CD4-positive, alpha-beta T cell treated with Interleukin-10 for 1 hour (primary cell): ENCODE results near the gene R3HDM1.

Source experiments
- DNase-seq: peaks from one replicate; pipeline ENCODE4 v3.0.0-alpha.2; 2020

Gene R3HDM1

DNA sequence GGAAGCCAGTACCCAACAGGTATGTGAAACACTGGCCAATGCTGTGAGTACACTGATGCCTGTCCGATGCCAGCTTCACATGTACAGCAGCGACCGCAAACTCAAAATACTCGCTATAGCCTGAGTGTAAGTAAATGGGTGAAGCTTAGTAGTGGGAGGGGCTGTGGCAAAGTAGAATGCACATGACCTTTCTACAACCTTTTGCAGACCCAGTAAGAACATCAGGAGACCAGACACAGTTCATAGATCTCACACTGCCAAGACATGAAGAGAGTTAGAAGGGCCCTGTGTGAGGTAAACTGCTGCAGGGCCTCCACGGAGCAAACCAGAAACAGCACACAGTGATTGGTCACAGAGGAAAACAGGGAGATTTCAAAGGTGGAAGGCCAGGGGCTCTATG lies 201.3 kb downstream of the R3HDM1 start:
- no peak for DNase-seq

- no peak for DNase-seq
These were observed 201.8 kb downstream of the R3HDM1 start for GRCh38 chr2:135733045-135733444.

DNA sequence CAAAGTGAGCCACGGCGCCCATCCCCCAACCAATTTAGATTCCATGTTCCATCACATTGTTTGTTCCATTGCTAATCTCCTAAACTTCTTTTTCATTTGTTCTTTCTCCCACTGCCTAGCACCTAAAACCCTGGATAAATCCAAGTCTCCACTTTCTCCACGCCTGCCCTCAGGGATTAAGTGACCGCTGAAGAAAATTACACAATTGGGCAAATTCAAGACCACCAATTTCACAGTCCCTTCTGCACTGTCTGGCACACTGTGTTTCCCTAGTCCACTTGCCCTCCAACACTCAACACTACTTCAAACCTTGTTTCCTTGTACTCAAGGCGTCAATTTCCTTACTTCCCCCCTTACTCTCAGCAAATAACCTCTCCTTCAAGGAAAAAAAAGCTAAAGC lies 205.3 kb downstream of the R3HDM1 start:
- DNase-seq = no peak

- DNase-seq = no peak
These were observed 208.9 kb downstream of the R3HDM1 start for GRCh38 chr2:135740206-135740605.

DNA sequence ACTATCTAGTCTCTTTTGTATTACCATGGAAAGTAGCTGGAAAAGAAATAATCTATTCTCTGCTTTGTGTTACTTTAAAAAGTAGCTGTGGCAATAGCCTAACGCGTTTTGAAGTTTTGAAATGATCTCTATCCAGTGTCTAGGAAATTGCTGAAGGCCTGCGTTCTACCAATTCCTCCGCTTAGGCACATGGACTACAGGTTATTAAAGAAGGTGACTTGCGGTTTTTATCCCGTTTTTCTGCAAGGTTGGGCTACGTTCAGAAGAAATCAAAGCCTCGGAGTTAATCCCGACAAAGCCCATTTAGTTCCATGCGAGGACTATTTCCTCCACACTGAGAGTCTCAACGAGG lies 209.7 kb downstream of the R3HDM1 start:
- no peak for DNase-seq

- peak; percentile 97 for DNase-seq
These were observed 210.4 kb downstream of the R3HDM1 start, which contains the start of gene UBXN4 for GRCh38 chr2:135741395-135742324. UBXN4 (plus strand) TSS chr2:135741855; CDS start chr2:135741930, 75 bp downstream.

DNA sequence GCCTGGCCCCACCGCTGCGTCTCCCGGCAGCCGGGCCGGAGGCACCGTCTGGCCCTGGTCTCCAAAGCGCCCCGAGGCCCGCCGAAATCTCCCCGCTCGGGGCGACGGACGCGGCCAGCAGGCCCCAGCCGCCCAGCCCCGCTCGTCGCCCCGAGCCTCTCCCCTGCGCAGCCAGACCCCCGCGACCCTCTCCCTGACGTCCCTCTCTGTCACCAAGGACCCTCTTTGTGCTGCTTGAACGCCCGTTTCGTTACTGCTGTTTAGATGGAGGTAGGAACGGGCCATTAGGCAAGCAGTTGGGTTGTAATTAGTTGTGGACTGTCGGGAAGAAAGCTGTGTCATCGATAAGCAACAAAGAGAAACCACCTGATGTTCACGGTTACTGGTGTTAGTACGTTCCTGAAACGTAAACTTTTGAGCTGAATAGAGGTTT lies 211.1 kb downstream of the R3HDM1 start:
- peak; percentile 69 for DNase-seq

DNA sequence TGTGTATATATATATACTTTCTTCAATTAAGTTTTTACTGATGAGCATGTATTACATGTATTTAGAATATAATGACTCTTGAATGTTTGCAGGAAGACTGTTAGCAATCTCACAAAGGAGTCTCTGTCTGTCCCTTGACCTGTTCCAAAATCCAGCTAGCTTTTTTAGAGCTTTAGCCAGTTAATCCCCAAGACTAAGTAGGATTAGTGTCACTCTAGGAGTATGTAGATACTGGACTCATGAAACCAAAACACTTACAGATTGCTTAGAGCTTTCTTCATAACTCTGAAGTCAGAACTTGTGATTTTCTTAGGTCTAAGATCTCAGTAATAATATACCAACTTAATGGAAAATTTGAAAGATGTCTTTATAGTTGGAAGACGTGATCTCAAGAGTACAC lies 212.6 kb downstream of the R3HDM1 start:
- no peak for DNase-seq

DNA sequence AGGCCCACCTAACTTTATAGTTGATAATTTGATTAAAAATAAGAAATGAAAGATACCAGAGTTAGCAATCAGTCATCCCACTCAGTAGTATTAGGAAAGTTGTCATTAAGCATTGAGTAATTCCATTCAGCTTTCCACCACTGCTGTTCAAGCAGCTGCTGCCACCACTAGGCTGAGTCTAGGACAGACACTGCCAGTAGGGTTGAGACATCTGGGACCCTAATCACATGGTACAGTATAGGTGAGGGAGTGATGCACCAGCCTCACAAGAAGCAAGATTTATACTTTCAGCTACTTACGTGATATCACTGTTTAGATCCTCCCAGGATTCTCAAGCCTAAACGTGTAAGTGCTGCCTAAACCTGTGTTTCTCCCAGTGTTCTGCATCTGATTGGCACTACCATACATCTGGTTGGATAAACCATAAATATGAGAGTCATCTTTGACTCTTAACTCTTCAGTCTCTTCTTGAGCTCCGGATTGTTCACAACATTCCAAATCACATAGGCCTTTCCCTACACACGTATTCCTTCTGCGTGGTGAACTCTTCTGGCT lies 213.6 kb downstream of the R3HDM1 start:
- peak; percentile 46 for DNase-seq

DNA sequence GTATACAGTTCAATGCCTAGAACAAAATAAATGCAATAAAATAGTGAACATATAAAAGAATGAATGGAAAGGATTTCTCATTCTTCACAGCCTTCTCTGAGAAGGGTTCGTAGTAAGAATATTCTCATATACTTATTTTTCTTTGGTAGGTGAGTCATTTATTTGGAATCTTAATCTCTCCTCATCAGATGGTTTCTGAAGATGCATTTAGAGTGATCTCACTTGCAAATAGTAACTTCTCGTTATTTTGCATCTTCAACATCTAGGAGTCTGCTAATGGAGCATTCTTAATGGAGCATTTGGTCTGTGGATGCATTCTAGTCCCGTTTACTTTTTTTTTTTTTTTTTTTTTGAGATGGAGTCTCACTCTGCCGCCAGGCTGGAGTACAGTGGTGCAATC lies 214.3 kb downstream of the R3HDM1 start:
- DNase-seq = no peak

GRCh38 chr2:135755573-135755972 lies 224.3 kb downstream of the R3HDM1 start:
- DNase-seq = no peak

DNA sequence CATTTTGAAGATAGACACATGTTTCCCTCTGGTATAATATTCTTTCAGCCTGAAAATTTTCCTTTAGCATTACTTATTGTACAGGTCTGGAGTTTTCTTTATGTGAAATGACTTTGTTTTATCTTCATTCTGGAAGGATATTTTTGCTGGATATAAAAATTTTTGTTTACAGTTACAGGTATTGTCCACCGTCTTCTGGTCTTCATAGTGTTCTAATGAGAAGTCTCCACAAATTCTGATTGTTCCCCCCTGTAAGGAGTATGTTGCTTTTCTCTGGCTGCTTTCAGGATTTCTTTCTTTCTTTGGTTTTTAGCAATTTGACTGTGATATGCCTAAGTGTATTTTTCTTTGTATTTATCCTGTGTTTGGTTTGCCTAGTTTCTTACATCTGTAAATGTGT lies 225.4 kb downstream of the R3HDM1 start:
- no peak for DNase-seq

DNA sequence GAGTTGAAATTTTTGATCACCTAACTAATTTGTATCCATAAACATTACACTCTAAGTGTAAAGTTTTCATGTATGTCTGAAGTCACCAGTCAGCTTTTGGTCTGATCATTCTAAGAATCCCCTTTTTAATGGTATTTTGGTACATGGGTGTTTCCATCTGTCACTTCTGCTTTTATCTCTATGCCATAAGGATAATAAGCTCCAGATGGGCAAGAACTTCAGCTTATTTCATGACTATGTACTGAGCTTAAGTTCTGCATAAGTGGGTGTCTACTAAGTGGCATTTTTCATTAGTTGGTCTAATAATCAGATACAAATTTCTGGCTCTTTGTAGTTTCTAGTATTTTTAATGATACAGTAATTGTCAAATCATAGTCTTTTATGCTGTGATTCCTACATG lies 230.7 kb downstream of the R3HDM1 start:
- DNase-seq = no peak

DNA sequence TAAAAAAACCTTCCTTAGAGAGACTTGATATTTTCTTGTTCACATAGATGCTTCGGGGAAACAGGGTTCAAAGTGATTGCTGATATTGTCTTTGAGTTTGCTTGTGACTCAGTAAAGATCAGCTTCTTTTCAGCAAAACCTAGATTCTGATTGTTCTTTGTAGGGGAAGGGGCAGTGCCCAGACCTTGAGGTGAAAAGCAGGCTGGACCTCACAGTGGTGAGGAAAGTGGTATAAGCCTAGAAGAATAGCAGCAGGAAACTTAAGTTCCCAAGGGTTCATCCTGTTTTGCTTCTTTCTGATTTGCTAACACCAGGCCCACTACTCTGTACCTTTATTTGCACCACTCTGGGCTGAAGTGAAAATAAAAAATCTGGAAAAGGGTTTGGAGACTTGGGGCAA lies 231.2 kb downstream of the R3HDM1 start:
- no peak for DNase-seq

DNA sequence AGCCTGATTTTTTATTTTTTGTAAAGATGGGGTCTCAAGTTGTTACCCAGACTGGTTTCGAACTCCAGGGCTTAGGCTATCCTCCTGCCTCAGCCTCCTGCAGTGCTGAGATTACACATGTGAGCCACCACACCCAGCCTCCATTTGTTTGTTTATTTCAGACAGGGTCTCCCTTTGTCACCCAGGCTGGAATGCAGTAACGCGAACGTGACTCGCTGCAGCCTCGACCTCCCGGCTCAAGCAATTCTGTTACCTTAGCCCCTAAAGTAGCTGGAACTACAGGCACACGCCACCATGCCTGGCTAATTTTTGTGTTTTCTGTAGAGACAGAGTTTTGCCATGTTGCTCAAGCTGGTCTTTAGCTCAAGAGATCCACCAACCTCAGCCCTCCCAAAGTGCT lies 237.6 kb downstream of the R3HDM1 start:
- DNase-seq = no peak

GRCh38 chr2:135773319-135773718 lies 242.0 kb downstream of the R3HDM1 start:
- DNase-seq = no peak

- DNase-seq = no peak
These were observed 242.6 kb downstream of the R3HDM1 start for GRCh38 chr2:135773917-135774316.
